HepG2 (cell line): ENCODE measurements around the gene CGNL1.

Experiments used
- CBX2 ChIP-seq, 2 experiments: fragments of 200-600 bp in 1 of 2; sonication (generic); formaldehyde crosslinking in 1 of 2; IDR thresholded peaks; 2 replicates each; pipeline versions ENCODE4 v1.7.0 to v1.8.1; 2018 to 2022; ENCODE audit warnings: low read depth in 2 of 2, low read length in 1 of 2, mild to moderate bottlenecking in 1 of 2, missing genetic modification reagents in 1 of 2
- CREB1 ChIP-seq, 2 experiments: fragments of 450-650 bp in 1 of 2; IDR thresholded peaks; 2 replicates each; pipeline ENCODE4 v1.6.1; 2016 to 2017; ENCODE audit warnings: control low read depth in 1 of 2, mild to moderate bottlenecking in 1 of 2, missing compliant biosample characterization in 1 of 2, missing genetic modification characterization in 1 of 2
- EZH2 ChIP-seq: conservative IDR thresholded peaks from 2 replicates; pipeline ENCODE4 v1.6.1; 2012; ENCODE audit warnings: mild to moderate bottlenecking, low read depth, low read length, moderate library complexity
- FOXJ3 ChIP-seq: sonication (generic); formaldehyde crosslinking; IDR thresholded peaks from 2 replicates; pipeline ENCODE4 v1.4.0; 2020; ENCODE audit warnings: missing genetic modification reagents, mild to moderate bottlenecking, borderline replicate concordance
- FOXM1 ChIP-seq: sonication (generic); formaldehyde crosslinking; IDR thresholded peaks from 2 replicates; pipeline ENCODE4 v1.5.0; 2020; ENCODE audit warnings: missing genetic modification reagents
- JUNB ChIP-seq: sonication (generic); formaldehyde crosslinking; IDR thresholded peaks from 2 replicates; pipeline ENCODE4 v1.8.0; 2022; ENCODE audit warnings: missing genetic modification reagents, mild to moderate bottlenecking, borderline replicate concordance
- KAT7 ChIP-seq: IDR thresholded peaks from 2 replicates; pipeline ENCODE4 v1.6.1; 2018; ENCODE audit warnings: borderline replicate concordance, missing compliant biosample characterization
- TF ChIP-seq, protein P1 (sequence below): sonication (generic); formaldehyde crosslinking; IDR thresholded peaks from 2 replicates; pipeline ENCODE4 v1.9.0; 2021; ENCODE audit warnings: missing genetic modification reagents, mild to moderate bottlenecking, borderline replicate concordance
- TF ChIP-seq, protein P2 (sequence below): sonication (generic); formaldehyde crosslinking; IDR thresholded peaks from 2 replicates; pipeline ENCODE4 v1.5.0; 2020; ENCODE audit warnings: mild to moderate bottlenecking, missing genetic modification reagents, borderline replicate concordance
- TF ChIP-seq, protein P3 (sequence below): sonication (generic); formaldehyde crosslinking; IDR thresholded peaks from 2 replicates; pipeline ENCODE4 v1.5.0; 2020; ENCODE audit warnings: mild to moderate bottlenecking, missing genetic modification reagents, moderate library complexity

DNA sequence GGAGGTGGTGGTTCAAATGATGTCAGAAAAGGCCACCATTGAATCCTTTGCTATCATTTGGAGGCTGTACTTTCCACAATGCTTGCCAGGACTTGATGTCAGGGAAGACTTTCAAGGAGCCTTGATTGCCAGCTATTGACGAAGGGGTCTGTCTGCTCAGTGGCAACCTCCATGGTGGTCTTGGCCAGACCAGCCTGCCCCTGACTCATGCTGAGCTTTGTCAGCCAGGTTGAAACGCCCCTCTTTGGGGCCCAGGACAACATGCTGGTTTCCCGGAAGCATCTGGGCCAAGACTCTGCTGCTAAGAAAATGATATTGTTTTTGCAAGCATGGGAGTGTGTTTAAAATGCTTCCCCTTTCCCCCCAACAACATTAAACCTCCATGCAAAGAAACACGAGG is 26.7 kb downstream of the CGNL1 start:
- TF ChIP-seq, protein P1, sequence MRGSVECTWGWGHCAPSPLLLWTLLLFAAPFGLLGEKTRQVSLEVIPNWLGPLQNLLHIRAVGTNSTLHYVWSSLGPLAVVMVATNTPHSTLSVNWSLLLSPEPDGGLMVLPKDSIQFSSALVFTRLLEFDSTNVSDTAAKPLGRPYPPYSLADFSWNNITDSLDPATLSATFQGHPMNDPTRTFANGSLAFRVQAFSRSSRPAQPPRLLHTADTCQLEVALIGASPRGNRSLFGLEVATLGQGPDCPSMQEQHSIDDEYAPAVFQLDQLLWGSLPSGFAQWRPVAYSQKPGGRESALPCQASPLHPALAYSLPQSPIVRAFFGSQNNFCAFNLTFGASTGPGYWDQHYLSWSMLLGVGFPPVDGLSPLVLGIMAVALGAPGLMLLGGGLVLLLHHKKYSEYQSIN, result no peak
- TF ChIP-seq, protein P2, sequence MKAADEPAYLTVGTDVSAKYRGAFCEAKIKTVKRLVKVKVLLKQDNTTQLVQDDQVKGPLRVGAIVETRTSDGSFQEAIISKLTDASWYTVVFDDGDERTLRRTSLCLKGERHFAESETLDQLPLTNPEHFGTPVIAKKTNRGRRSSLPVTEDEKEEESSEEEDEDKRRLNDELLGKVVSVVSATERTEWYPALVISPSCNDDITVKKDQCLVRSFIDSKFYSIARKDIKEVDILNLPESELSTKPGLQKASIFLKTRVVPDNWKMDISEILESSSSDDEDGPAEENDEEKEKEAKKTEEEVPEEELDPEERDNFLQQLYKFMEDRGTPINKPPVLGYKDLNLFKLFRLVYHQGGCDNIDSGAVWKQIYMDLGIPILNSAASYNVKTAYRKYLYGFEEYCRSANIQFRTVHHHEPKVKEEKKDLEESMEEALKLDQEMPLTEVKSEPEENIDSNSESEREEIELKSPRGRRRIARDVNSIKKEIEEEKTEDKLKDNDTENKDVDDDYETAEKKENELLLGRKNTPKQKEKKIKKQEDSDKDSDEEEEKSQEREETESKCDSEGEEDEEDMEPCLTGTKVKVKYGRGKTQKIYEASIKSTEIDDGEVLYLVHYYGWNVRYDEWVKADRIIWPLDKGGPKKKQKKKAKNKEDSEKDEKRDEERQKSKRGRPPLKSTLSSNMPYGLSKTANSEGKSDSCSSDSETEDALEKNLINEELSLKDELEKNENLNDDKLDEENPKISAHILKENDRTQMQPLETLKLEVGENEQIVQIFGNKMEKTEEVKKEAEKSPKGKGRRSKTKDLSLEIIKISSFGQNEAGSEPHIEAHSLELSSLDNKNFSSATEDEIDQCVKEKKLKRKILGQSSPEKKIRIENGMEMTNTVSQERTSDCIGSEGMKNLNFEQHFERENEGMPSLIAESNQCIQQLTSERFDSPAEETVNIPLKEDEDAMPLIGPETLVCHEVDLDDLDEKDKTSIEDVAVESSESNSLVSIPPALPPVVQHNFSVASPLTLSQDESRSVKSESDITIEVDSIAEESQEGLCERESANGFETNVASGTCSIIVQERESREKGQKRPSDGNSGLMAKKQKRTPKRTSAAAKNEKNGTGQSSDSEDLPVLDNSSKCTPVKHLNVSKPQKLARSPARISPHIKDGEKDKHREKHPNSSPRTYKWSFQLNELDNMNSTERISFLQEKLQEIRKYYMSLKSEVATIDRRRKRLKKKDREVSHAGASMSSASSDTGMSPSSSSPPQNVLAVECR (CRISPR knock-in tag), result no peak
- TF ChIP-seq EZH2, result no peak
- TF ChIP-seq, protein P3, sequence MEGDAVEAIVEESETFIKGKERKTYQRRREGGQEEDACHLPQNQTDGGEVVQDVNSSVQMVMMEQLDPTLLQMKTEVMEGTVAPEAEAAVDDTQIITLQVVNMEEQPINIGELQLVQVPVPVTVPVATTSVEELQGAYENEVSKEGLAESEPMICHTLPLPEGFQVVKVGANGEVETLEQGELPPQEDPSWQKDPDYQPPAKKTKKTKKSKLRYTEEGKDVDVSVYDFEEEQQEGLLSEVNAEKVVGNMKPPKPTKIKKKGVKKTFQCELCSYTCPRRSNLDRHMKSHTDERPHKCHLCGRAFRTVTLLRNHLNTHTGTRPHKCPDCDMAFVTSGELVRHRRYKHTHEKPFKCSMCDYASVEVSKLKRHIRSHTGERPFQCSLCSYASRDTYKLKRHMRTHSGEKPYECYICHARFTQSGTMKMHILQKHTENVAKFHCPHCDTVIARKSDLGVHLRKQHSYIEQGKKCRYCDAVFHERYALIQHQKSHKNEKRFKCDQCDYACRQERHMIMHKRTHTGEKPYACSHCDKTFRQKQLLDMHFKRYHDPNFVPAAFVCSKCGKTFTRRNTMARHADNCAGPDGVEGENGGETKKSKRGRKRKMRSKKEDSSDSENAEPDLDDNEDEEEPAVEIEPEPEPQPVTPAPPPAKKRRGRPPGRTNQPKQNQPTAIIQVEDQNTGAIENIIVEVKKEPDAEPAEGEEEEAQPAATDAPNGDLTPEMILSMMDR (CRISPR knock-in tag), result no peak
- no peak for TF ChIP-seq KAT7
- TF ChIP-seq FOXJ3, result no peak
- no peak for TF ChIP-seq CREB1 (IDR thresholded peaks at IDR 0.05)
- no peak for TF ChIP-seq CREB1 (CRISPR knock-in tag; IDR thresholded peaks at IDR 0.05)
- no peak for TF ChIP-seq FOXM1 (CRISPR knock-in tag)
- no peak for TF ChIP-seq CBX2 (IDR thresholded peaks at IDR 0.05; ENCODE audit: low read depth, low read length)
- no peak for TF ChIP-seq CBX2 (CRISPR knock-in tag; IDR thresholded peaks at IDR 0.05; ENCODE audit: low read depth)
- no peak for TF ChIP-seq JUNB (CRISPR knock-in tag)
